Activated CD8-positive, alpha-beta T cell treated with anti-CD3 and anti-CD28 coated beads for 36 hours (primary cell): ENCODE measurements around the gene TENT4B. TPM values are rescaled to one million over a fixed set of nuclear protein-coding genes. Genes with fewer than 3 reads are reported as not detected.
A peak's percentile ranks its signal among the peaks of the same experiment; 100 is the strongest.

Source experiments
- ATAC-seq: fragments of 200-7000 bp; cut with Tn5 transposase; one replicate; pipeline ENCODE4 v1.10.0; 2021; ENCODE audit warnings: mild to moderate bottlenecking, moderate library complexity
- CTCF ChIA-PET: fragments of 350-600 bp; sonication (Branson Sonifier 250); formaldehyde crosslinking; loops from one replicate; lab custom pipeline; 2021; ENCODE audit warnings: antibody characterized with exemption; lab: Charles Lee
- POLR2A ChIA-PET: fragments of 350-600 bp; sonication (Branson Sonifier 250); formaldehyde crosslinking; loops from one replicate; lab custom pipeline; 2021; ENCODE audit warnings: antibody characterized with exemption; lab: Charles Lee
- DNase-seq: peaks from one replicate; pipeline ENCODE4 v3.0.0-alpha.2; 2020
- H3K27ac Mint-ChIP-seq: one replicate; pipeline ENCODE4 v1.8.0; 2021; ENCODE audit warnings: mild to moderate bottlenecking, mixed read lengths
- H3K27me3 Mint-ChIP-seq: one replicate; pipeline ENCODE4 v1.8.0; 2021; ENCODE audit warnings: mixed read lengths
- H3K36me3 Mint-ChIP-seq: one replicate; pipeline ENCODE4 v1.8.0; 2021; ENCODE audit warnings: low read depth, mixed read lengths
- H3K4me1 Mint-ChIP-seq: one replicate; pipeline ENCODE4 v1.8.0; 2021; ENCODE audit warnings: low read depth, mixed read lengths
- H3K4me3 Mint-ChIP-seq: one replicate; pipeline ENCODE4 v1.8.0; 2021; ENCODE audit warnings: mild to moderate bottlenecking, moderate library complexity, mixed read lengths
- H3K9me3 Mint-ChIP-seq: one replicate; pipeline ENCODE4 v1.8.0; 2021; ENCODE audit warnings: mixed read lengths
- intact Hi-C: fragments of 100-400 bp; cut with micrococcal nuclease; formaldehyde crosslinking; loops from one replicate; pipeline ENCODE4 v1.10.0; 2022
- total RNA-seq, 2 experiments: library from RNA; stranded (reverse); gene quantifications; one replicate each; pipeline ENCODE4 v1.2.3, GENCODE V29; 2021
- TF ChIP-seq, protein P1 (sequence below): fragments of 200-600 bp; IDR thresholded peaks from one replicate; pipeline ENCODE4 v1.8.0; 2022; ENCODE audit warnings: antibody characterized with exemption, mild to moderate bottlenecking

TENT4B gene
- total RNA-seq, 2 experiments from 2014 or later: 19.0 to 19.2 TPM

GRCh38 chr16:50248845-50249244, 95.7 kb downstream of the TENT4B start:
- ChIA-PET POLR2A (interaction anchor here (0.6 to 0.9 kb wide), 2 partner anchors 9 to 30 kb away, joined by 3 read pairs; no protein-coding TSS in a partner anchor), CTCF (interaction anchor here (1.9 kb wide), 1 partner anchor 106 kb away, joined by 4 read pairs; no protein-coding TSS in a partner anchor)
- no peak overlapping the region for H3K4me3 Mint-ChIP-seq
- no peaks in the 10 kb centered on the region for H3K36me3 Mint-ChIP-seq
- no peaks in the 10 kb centered on the region for H3K27me3 Mint-ChIP-seq
- DNase-seq: no peak
- H3K27ac Mint-ChIP-seq: no peak overlapping the region
- intact Hi-C loops: no loop called here
- H3K9me3 Mint-ChIP-seq: no peaks in the 10 kb centered on the region
- TF ChIP-seq, protein P1, sequence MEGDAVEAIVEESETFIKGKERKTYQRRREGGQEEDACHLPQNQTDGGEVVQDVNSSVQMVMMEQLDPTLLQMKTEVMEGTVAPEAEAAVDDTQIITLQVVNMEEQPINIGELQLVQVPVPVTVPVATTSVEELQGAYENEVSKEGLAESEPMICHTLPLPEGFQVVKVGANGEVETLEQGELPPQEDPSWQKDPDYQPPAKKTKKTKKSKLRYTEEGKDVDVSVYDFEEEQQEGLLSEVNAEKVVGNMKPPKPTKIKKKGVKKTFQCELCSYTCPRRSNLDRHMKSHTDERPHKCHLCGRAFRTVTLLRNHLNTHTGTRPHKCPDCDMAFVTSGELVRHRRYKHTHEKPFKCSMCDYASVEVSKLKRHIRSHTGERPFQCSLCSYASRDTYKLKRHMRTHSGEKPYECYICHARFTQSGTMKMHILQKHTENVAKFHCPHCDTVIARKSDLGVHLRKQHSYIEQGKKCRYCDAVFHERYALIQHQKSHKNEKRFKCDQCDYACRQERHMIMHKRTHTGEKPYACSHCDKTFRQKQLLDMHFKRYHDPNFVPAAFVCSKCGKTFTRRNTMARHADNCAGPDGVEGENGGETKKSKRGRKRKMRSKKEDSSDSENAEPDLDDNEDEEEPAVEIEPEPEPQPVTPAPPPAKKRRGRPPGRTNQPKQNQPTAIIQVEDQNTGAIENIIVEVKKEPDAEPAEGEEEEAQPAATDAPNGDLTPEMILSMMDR: no peak
- peaks cover 17% of the 10 kb centered on the region for H3K4me1 Mint-ChIP-seq
- no peak for ATAC-seq

- no peak for DNase-seq
- ChIA-PET CTCF (interaction anchor here (2.0 to 2.4 kb wide), 3 partner anchors 41 to 103 kb away, joined by 7 to 8 read pairs (median 7); no protein-coding TSS in a partner anchor), POLR2A (interaction anchor here (0.6 to 2.0 kb wide), 4 partner anchors 8 to 130 kb away, joined by 3 to 9 read pairs (median 3); no protein-coding TSS in a partner anchor)
- Mint-ChIP-seq H3K27me3 (no peaks in the 10 kb centered on the region), H3K4me3 (no peak overlapping the region), H3K9me3 (no peaks in the 10 kb centered on the region), H3K4me1 (peaks cover 9% of the 10 kb centered on the region), H3K36me3 (no peaks in the 10 kb centered on the region), H3K27ac (no peak overlapping the region)
- ATAC-seq: peak; percentile 39
- TF ChIP-seq, protein P1: no peak
- intact Hi-C loops: no loop called here
These were observed 98.4 kb downstream of the TENT4B start for GRCh38 chr16:50251375-50252081.

DNA sequence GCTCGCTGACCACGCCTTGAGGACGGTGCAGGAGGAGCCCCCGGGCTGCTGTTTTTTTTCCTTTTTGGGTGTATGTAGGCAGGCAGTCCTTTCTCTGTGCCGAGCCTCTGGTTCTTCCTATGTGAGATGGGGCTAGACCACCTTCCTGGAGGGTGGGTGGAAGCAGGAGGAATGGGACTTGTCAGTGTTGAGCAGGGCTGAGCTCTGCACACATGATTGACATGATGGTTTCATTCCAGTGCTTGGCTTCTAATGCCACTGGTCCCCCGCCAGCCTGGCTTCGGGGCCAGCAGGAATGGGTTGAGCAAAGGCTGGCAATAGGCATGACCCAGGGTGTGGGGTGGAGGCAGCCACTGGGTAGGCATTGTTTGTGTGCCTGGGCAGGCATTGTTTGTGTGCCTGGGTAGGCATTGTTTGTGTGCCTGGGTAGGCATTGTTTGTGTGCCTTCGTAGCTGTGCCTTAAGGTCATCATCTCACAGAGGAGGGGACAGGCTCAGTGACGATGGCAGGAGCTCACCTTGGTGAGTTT, 99.0 kb downstream of the TENT4B start:
- intact Hi-C loops: no loop called here
- no peak for DNase-seq
- no peaks in the 10 kb centered on the region for H3K27me3 Mint-ChIP-seq
- TF ChIP-seq, protein P1: no peak
- H3K27ac Mint-ChIP-seq: no peak overlapping the region
- peaks cover 4% of the 10 kb centered on the region for H3K4me1 Mint-ChIP-seq
- POLR2A ChIA-PET: interaction anchor here (0.9 to 2.0 kb wide), 2 partner anchors 21 to 27 kb away, joined by 3 to 9 read pairs; no protein-coding TSS in a partner anchor
- H3K36me3 Mint-ChIP-seq: no peaks in the 10 kb centered on the region
- H3K4me3 Mint-ChIP-seq: no peak overlapping the region
- no peak for ATAC-seq
- CTCF ChIA-PET: interaction anchor here (0.8 to 2.4 kb wide), 4 partner anchors 23 to 103 kb away, joined by 4 to 8 read pairs (median 7); no protein-coding TSS in a partner anchor
- H3K9me3 Mint-ChIP-seq: no peaks in the 10 kb centered on the region

DNA sequence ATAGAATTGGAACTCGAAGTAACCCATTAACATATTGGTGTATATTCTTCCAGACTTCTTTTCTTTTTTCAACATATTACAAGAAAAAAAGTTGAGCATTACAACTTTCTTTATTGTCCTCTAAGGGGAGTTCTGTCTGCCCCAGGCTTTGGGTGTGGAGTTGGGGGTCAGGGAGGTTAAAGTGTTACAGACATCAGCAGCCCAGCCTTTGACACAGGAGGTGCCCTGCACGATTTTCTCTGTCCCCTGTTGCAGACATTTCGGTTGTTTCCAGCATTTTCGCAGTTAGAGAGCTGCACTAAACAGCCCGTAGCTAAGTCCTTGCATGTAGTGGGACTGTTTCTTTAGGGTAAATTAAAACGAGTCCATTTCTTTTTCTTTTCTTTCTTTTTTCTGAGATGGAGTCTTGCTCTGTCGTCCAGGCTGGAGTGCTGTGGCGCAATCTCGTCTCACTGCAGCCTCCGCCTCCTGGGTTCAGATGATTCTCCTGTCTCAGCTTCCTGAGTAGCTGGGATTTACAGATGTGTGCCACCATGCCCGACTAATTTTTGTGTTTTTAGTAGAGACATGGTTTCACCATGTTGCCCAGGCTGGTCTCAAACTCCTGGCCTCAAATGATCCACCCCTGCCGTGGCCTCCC, 99.9 kb downstream of the TENT4B start:
- H3K9me3 Mint-ChIP-seq: no peaks in the 10 kb centered on the region
- intact Hi-C loops: no loop called here
- ATAC-seq: no peak
- no peaks in the 10 kb centered on the region for H3K27me3 Mint-ChIP-seq
- no peak for DNase-seq
- POLR2A ChIA-PET: interaction anchor here (0.9 kb wide), 1 partner anchor 26 kb away, joined by 3 read pairs; no protein-coding TSS in a partner anchor
- H3K4me3 Mint-ChIP-seq: no peak overlapping the region
- H3K27ac Mint-ChIP-seq: no peak overlapping the region
- CTCF ChIA-PET: interaction anchor here (0.8 to 2.4 kb wide), 4 partner anchors 9 to 102 kb away, joined by 3 to 7 read pairs (median 6); no protein-coding TSS in a partner anchor
- TF ChIP-seq, protein P1: no peak
- peaks cover 4% of the 10 kb centered on the region for H3K4me1 Mint-ChIP-seq
- H3K36me3 Mint-ChIP-seq: no peaks in the 10 kb centered on the region
